NCI-H2107 treated with DMSO at 0.1 percent for 48 hours (cell line): Measurements from ENCODE around the gene CREB3L4.

ENCODE experiments used
- DNase-seq: peaks from one replicate; lab custom pipeline; 2025; ENCODE audit not compliant: unreplicated experiment; lab: John Stamatoyannopoulos, UW

The CREB3L4 gene

GRCh38 chr1:153936011-153936802 lies 31.5 kb upstream of the CREB3L4 start:
- DNase-seq, result no peak

- DNase-seq, result no peak
Observed at GRCh38 chr1:153937331-153937730, 30.4 kb upstream of the CREB3L4 start.

GRCh38 chr1:153938996-153939395 lies 28.7 kb upstream of the CREB3L4 start:
- DNase-seq, result no peak

- no peak for DNase-seq
Observed at GRCh38 chr1:153939476-153939875, 28.2 kb upstream of the CREB3L4 start.

- DNase-seq, result no peak
Observed at GRCh38 chr1:153940756-153941155, 26.9 kb upstream of the CREB3L4 start.

GRCh38 chr1:153941826-153942725 lies 25.6 kb upstream of the CREB3L4 start:
- no peak for DNase-seq

GRCh38 chr1:153942766-153943549 lies 24.7 kb upstream of the CREB3L4 start:
- DNase-seq, result no peak

- no peak for DNase-seq
Observed at GRCh38 chr1:153944005-153944826, 23.5 kb upstream of the CREB3L4 start.

- DNase-seq, result no peak
Observed at GRCh38 chr1:153944827-153945117, 22.9 kb upstream of the CREB3L4 start.

- DNase-seq, result no peak
Observed at GRCh38 chr1:153945131-153945794, 22.4 kb upstream of the CREB3L4 start.

GRCh38 chr1:153945795-153946621 lies 21.7 kb upstream of the CREB3L4 start:
- no peak for DNase-seq

GRCh38 chr1:153946622-153947241 lies 21.0 kb upstream of the CREB3L4 start, which contains the start of gene DENND4B:
Gene DENND4B, minus strand, starts transcription at chr1:153946718. Its CDS starts 2,344 bp downstream, at chr1:153944374.
- peak; percentile 65 for DNase-seq

GRCh38 chr1:153951183-153951582 lies 16.5 kb upstream of the CREB3L4 start:
- no peak for DNase-seq

- no peak for DNase-seq
Observed at GRCh38 chr1:153951801-153952200, 15.9 kb upstream of the CREB3L4 start.

- no peak for DNase-seq
Observed at GRCh38 chr1:153953859-153954365, 13.8 kb upstream of the CREB3L4 start.

GRCh38 chr1:153954826-153955225 lies 12.9 kb upstream of the CREB3L4 start:
- DNase-seq, result no peak

GRCh38 chr1:153956997-153957715 lies 10.5 kb upstream of the CREB3L4 start:
- DNase-seq, result no peak

GRCh38 chr1:153957744-153958110 lies 10.0 kb upstream of the CREB3L4 start:
- no peak for DNase-seq
